ENCODE results near the gene ITGA11.

Gene ITGA11

DNA sequence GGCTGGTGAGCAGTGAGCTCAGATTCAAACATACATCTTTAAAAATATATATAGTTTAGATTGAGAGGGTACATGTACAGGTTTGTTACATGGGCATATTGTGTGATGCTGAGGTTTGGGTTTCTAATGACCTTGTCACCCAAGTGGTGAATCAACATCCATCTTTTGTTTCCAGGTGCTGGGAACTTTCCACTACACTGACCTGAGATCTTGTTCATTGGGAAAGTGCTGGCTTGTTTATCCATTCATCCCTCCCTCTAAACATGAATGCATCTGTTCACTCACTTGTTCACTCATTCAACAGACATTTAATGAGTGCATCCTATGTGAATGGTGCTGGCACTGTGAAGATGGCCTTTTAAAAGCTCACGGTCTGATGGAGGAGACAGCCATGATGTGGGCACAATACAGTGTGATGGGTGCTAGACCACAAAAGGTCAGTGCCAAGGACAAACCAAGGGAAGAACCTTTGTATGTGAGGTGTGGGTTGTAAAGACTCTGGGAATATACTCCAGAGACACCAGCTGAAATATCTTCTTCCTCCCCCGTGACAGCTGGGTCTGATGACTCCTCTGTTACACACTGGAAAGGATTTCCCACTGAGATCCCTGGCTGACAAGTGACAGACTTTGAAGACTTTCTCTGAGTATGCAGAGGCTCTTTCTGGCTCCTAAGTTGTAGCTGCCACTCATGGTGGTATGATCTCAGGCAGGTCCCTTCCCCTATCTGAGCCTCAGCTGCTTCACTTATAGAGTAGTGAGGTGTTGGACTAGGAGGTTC, 16.2 kb upstream of the ITGA11 start:
- DNase-seq (ENCODE audit: low read depth, low spot score): no peak

DNA sequence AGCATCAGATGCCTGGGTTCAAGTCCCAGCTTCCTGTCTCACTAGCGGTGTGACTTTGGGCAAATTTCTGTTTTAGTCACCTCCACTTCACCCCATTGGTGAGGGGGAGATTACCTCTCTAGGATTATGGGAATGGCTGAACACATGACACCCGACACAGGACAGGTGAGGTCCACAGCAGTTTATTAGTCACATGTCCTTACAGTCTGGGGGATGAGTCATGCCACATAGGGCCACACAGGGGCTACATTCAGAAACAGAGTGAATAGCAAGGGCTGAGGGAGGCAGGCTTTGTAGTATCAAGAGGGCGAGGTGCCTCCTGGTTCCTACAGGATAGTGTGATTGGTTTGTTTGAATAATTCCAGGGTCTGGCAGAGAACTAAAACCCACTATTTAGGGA, 15.2 kb upstream of the ITGA11 start:
- DNase-seq (ENCODE audit: low read depth, low spot score): no peak

DNA sequence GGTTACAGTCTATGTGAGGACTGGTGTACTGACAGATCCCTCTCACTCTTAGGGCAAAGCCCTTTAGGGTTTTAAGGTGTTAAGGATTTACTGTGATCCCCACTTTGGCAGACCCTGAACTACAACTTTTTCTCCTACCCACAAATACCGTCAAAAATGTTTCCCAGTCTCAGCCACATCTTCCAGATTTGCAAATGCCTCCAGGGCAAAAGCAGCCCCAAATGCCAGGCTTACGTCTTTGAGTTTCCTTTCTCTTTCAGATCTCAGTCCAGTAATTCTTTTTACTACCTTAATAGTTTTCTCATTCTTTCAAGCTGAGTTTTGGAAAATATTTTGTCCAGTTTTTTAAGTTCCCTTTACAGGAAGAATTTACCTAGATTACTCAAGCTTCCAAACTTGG, 13.4 kb upstream of the ITGA11 start:
- no peak for DNase-seq (ENCODE audit: low read depth, low spot score)

- no peak for DNase-seq (ENCODE audit: low read depth, low spot score)
Measured at GRCh38 chr15:68444336-68444735, 12.4 kb upstream of the ITGA11 start.

DNA sequence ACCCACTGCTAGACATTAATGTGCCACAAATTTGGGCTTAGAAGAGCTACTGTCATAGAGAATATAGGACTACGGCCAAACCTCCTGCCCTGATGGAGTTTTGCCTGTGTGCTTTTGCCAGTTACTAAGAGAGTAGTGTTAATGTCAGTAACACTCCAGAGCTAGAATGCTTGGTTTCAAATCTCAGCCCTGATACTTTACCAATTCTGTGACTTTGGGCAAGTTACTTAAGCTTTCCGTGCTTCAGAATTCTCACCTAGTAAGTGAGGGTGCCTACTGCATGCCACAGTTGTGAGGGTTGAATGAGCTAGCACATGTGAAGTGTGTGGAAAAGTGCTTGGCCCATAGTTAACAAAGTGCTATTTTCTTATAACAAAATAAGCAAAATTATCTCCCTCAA, 10.9 kb upstream of the ITGA11 start:
- DNase-seq (ENCODE audit: low read depth, low spot score): no peak

GRCh38 chr15:68442041-68442440, 10.1 kb upstream of the ITGA11 start:
- no peak for DNase-seq (ENCODE audit: low read depth, low spot score)

DNA sequence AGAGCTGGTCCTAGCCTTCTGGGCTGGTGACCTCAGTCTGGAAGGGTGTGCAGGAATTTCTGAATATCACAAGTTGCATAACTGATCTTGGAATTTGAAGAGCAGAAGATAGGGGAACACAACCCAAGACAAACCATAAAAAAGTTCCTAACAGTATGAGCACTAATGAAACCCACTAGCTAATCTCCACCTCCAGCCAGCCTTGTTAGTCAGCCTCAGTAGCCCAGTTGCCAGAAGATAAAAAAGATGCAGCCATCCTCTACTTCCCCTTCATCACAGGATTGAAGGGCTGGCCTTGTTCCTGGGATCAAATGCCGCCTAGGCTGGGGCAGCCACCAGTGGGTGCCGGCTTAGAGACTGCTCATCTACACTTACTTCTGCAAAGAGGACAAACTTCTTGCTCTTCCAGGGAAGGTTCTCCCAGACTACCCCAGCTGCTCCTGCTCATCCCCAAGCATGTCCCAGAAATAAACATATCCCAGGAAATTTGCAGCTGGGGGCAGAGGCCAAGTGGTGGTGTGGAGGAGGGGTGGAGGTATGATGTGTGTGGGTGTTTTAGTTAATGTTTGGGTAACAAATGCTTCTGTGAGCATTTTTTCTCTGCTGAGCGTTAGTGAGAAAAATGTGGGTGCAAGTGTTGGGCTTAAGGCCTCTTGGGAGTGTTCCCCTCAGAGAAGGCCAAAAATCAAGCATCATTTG, 9.2 kb upstream of the ITGA11 start:
- no peak for DNase-seq (ENCODE audit: low read depth, low spot score)

GRCh38 chr15:68440136-68440535, 8.2 kb upstream of the ITGA11 start:
- DNase-seq (ENCODE audit: low read depth, low spot score): no peak

DNA sequence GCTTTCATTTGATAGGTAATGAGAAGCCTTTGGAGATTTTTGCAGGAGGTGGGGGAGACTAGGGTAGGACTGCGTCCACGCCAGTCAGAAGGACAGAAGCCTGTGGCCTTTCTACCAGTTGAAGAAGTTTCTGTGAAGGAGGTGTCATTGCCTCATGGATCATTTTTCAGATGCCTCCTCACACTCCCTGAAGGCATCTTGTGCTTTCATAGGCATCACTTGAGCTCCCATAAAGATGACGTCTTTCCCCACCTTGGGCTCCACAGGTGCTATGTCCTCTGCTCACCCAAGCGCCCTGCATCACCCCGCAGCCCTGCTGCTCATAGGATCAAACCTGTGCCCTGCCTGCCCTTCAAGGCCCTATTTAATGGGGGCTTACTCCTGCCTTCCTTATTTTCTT, 7.5 kb upstream of the ITGA11 start:
- no peak for DNase-seq (ENCODE audit: low read depth, low spot score)

GRCh38 chr15:68436680-68437079, 4.7 kb upstream of the ITGA11 start:
- DNase-seq (ENCODE audit: low read depth, low spot score): no peak

DNA sequence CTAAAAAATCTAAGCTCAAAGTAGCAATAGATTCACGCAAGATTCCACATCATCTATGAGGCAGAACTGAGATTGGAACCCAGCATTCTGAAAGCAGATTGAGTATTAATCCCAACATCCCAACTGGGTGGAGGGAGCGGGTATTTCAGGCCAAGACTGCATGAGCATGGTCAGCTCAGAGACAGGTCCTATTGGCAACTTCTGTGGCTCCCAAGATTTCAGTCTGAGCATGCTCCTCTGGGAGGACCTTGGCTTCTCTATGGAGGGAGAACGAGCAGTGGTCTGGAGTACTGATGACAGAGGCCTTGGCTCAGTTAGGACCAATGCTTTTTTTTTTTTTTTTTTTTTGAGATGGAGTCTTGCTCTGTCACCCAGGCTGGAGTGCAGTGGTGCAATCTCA, 4.0 kb upstream of the ITGA11 start:
- no peak for DNase-seq (ENCODE audit: low read depth, low spot score)

- no peak for DNase-seq (ENCODE audit: low read depth, low spot score)
Measured at GRCh38 chr15:68434021-68434420, 2.1 kb upstream of the ITGA11 start.

GRCh38 chr15:68433551-68433950, 1.6 kb upstream of the ITGA11 start:
- no peak for DNase-seq (ENCODE audit: low read depth, low spot score)

DNA sequence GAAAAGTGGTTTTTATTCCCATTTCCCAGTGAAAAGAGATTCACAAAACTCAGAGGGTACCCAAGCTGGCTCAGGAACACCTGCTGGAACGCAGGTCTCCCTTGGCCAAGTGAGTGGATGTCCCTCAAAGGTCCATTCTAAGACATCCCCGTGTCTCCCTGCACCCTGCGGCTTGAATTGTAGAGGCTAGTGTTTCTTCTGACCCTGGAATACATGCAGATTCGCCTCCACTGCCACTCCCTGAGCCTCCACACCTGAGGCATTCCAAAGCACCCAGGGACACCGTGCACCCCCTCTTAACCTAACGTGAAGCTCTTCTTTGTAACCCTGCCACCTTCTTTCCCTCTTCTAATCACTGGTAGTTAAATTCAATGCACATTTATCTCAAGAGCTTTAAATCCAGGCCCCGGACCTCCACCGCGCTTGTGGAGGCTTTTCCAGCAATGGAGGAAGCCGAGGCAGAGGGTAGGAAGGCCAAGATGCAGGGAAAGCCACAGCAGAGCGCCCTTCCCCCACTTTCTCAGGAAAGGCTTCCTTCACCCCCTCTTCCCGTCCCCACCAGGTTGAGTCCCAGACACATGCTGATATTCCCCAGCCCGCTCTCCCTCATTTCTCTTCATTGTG, 590 bp upstream of the ITGA11 start:
- no peak for DNase-seq (ENCODE audit: low read depth, low spot score)

- no peak for DNase-seq (ENCODE audit: low read depth, low spot score)
Measured at GRCh38 chr15:68431037-68431791, 749 bp downstream of the ITGA11 start.

DNA sequence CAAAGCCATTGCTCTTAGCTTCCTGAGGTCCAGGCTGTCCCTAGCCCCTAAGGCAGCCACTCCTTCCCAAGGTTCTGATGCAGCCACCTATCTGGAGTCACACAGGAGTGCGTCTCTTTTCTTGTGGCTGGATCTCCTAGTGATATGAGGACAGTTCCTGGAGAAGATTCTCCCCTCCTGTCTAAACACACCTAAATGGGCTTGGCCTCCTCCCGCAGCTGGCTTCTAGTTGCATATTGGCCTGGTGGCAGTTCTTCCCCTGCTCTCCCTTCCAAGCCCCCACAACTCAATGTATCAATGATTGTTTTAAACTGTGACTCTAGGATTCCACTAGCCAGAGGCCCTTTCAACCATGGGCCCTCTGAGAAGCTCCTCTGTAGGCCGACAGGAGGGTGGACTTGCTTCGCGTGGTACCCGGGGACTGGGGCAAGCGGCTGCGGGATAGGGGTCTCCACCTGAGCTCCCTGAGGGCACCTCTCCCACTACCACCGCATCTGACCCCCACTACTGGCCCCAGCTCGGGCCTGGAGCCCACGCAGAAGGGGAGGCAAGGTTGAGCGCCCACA, 1.4 kb downstream of the ITGA11 start:
- no peak for DNase-seq (ENCODE audit: low read depth, low spot score)

- DNase-seq (ENCODE audit: low read depth, low spot score): no peak
Measured at GRCh38 chr15:68429691-68430470, 2.1 kb downstream of the ITGA11 start.

DNA sequence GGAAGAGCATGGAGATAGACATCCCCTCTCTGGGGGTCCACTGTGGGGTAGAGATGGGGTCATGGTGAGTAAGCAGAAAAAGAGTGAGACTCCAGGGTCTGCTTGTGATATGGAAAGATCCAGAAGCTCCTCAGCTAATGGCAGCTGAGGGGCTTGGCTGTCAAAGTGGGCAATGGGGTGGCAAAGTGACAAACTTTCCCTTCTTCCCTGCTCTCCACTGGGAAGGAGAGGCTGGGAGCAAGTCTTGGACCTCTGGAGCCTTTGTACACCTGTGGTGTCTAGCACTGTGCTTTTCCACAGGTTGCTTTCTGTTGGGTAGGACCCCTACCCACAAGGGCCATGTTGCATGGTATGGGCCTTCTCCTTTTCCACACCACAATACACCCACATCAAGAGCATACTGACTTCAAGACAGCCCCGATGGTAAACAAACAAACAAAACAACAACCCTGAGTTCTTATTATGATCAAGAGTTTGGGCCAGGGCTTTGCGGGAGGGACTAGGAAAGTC, 3.5 kb downstream of the ITGA11 start:
- no peak for DNase-seq (ENCODE audit: low read depth, low spot score)

- no peak for DNase-seq (ENCODE audit: low read depth, low spot score)
Measured at GRCh38 chr15:68427963-68428362, 4.0 kb downstream of the ITGA11 start.

DNA sequence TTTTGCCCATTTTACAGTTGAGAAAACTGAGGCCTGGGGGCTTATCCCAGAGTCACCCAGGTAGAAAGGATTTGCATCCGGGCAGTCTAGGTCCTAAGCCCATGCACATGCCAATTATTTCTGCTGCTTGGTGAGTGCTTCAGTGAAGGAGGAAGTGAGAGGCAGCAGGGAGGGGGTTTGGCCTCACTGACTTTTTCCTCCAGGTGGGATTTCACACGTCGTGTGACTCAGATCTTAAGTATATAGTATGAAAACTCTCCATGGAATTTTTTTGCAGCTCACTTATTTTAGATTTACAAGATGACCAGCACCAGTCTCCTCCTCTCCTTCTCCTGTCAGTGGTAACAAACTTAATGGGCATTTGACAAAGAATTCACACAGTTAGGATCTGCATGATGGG, 4.6 kb downstream of the ITGA11 start:
- DNase-seq (ENCODE audit: low read depth, low spot score): no peak

GRCh38 chr15:68426116-68426515, 5.8 kb downstream of the ITGA11 start:
- no peak for DNase-seq (ENCODE audit: low read depth, low spot score)
